Tibial nerve (tissue), 3 donors: ENCODE data around the gene NDEL1.
A peak's percentile ranks its signal among the peaks of the same experiment; 100 is the strongest.

Experiments used
- POLR2A ChIP-seq, 2 donors: fragments of 450-650 bp; IDR thresholded peaks; one replicate each; pipeline ENCODE4 v1.6.1; 2017; ENCODE audit warnings: antibody characterized with exemption in 2 of 2, mild to moderate bottlenecking in 2 of 2, moderate library complexity in 2 of 2
- TF ChIP-seq, protein P1 (sequence below), 5 experiments: fragments of 200-600 bp in 3 of 5; fragments of 450-650 bp in 2 of 5; sonication (generic) in 3 of 5; IDR thresholded peaks; one replicate each; pipeline ENCODE4 v1.5.1; 2016 to 2019; ENCODE audit warnings: antibody characterized with exemption in 5 of 5, mild to moderate bottlenecking in 3 of 5, moderate library complexity in 2 of 5

DNA sequence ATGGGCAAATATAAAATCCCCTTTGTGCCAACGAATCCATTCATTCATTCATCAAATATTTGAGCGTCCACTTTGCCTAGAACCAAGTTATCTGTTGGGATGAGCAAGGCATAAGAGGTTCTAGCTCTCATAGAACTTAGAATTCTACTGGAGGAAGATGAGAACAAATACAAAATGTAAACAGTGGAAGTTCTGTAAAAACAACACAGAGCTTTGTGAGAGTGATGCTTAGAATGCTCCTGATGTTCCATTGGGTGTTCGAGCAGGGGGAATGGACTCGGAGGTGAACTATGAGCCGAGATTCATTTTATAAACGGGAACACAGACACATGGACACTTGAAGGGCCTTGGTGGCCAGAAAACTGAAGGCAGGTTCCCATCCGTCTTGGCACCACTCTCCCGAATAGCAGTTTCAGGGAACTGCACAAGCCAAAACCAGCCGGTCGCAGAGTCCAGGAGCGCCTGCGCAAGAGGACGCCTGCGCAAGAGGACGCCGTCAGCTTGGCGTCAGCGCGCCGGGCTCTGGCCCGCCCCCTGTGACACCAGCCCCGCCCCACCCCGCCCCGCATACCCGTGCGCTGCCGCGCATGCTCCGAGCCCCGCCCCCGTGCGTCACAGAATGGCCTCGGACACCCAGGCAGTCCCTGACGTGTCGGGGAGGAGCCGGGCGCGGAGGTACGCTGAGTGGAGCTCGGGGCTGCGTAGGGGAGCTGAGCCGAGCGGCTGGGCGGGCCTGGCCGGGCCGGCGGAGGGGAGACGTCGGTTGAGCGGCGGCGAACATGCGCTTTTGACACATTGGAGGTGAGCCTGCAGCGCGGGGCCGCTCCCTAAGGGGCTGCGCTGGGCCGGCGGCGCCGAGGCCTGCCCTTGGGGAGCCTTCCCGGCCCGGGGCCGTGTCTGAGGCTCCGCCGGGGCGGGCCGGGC lies at the start of gene NDEL1:
- TF ChIP-seq, protein P1, sequence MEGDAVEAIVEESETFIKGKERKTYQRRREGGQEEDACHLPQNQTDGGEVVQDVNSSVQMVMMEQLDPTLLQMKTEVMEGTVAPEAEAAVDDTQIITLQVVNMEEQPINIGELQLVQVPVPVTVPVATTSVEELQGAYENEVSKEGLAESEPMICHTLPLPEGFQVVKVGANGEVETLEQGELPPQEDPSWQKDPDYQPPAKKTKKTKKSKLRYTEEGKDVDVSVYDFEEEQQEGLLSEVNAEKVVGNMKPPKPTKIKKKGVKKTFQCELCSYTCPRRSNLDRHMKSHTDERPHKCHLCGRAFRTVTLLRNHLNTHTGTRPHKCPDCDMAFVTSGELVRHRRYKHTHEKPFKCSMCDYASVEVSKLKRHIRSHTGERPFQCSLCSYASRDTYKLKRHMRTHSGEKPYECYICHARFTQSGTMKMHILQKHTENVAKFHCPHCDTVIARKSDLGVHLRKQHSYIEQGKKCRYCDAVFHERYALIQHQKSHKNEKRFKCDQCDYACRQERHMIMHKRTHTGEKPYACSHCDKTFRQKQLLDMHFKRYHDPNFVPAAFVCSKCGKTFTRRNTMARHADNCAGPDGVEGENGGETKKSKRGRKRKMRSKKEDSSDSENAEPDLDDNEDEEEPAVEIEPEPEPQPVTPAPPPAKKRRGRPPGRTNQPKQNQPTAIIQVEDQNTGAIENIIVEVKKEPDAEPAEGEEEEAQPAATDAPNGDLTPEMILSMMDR (IDR thresholded peaks at IDR 0.05) = peak in 1 of 5 experiments; percentile 35
- TF ChIP-seq POLR2A (IDR thresholded peaks at IDR 0.05) = peak; percentile 98 to 100
